G401 (cell line): ENCODE measurements around the gene ZSCAN5C. TPM values are rescaled to one million over a fixed set of nuclear protein-coding genes. Genes with fewer than 3 reads are reported as not detected.
"Not testable (repeated sequence)": the region's sequence is repeated elsewhere in the genome, so short reads cannot be mapped to it uniquely, and the experiment has no call there.

Experiments used
- DNase-seq: peaks from one replicate; pipeline ENCODE4 v3.0.0-alpha.2; 2015; ENCODE audit warnings: low spot score
- in situ Hi-C: cut with HindIII; loops from 2 replicates; pipeline ENCODE4 v1.10.0; 2016; ENCODE audit warnings: low sequenced_read_pairs, mixed read lengths
- total RNA-seq: library from RNA; depleted of rRNA; stranded (reverse); fragments of >200 nt; shearing (Covaris generic); gene quantifications from 2 replicates; pipeline ENCODE4 v1.2.3, GENCODE V29; 2014

ZSCAN5C gene
- total RNA-seq, 1 experiment from 2014 or later, result not detected

GRCh38 chr19:56189785-56190184 is 12.3 kb upstream of the ZSCAN5C start:
- DNase-seq, result no peak
- in situ Hi-C loops, result no loop called here

GRCh38 chr19:56191115-56191514 is 11.0 kb upstream of the ZSCAN5C start:
- DNase-seq, result no peak
- in situ Hi-C loops, result no loop called here

- no peak for DNase-seq
- in situ Hi-C loops, result no loop called here
These were observed 10.4 kb upstream of the ZSCAN5C start for GRCh38 chr19:56191711-56192110.

GRCh38 chr19:56193981-56194640 is 8.0 kb upstream of the ZSCAN5C start:
- in situ Hi-C loops, result no loop called here
- no peak for DNase-seq

GRCh38 chr19:56197646-56198045 is 4.4 kb upstream of the ZSCAN5C start, which contains the start of gene ZSCAN5B:
Gene ZSCAN5B (minus strand): TSS chr19:56197783. CDS start chr19:56193052, 4,731 bp downstream.
- in situ Hi-C loops, DNase-seq: not testable (repeated sequence)

GRCh38 chr19:56199687-56200086 is 2.4 kb upstream of the ZSCAN5C start:
- in situ Hi-C loops, result no loop called here
- DNase-seq, result no peak

- DNase-seq, in situ Hi-C loops: not testable (repeated sequence)
These were observed 5.5 kb downstream of the ZSCAN5C start for GRCh38 chr19:56207581-56207980.

GRCh38 chr19:56209091-56209490 is 7.0 kb downstream of the ZSCAN5C start:
- DNase-seq, result no peak
- in situ Hi-C loops, result no loop called here

- DNase-seq, in situ Hi-C loops: not testable (repeated sequence)
These were observed 8.0 kb downstream of the ZSCAN5C start for GRCh38 chr19:56210036-56210435.

- in situ Hi-C loops, result no loop called here
- DNase-seq, result no peak
These were observed 9.6 kb downstream of the ZSCAN5C start for GRCh38 chr19:56211718-56212117.

GRCh38 chr19:56217039-56217949 is 15.2 kb downstream of the ZSCAN5C start:
- no peak for DNase-seq
- in situ Hi-C loops, result no loop called here

- DNase-seq, result no peak
- in situ Hi-C loops, result no loop called here
These were observed 16.9 kb downstream of the ZSCAN5C start for GRCh38 chr19:56218961-56219360.

- DNase-seq, in situ Hi-C loops: not testable (repeated sequence)
These were observed 19.4 kb downstream of the ZSCAN5C start for GRCh38 chr19:56221442-56221841.

- DNase-seq, result no peak
- in situ Hi-C loops, result no loop called here
These were observed 19.8 kb downstream of the ZSCAN5C start for GRCh38 chr19:56221851-56222250.

- in situ Hi-C loops, result no loop called here
- no peak for DNase-seq
These were observed 20.8 kb downstream of the ZSCAN5C start for GRCh38 chr19:56222901-56223300.

- DNase-seq, result no peak
- in situ Hi-C loops, result no loop called here
These were observed 21.4 kb downstream of the ZSCAN5C start for GRCh38 chr19:56223481-56223880.

- in situ Hi-C loops, result no loop called here
- DNase-seq, result no peak
These were observed 43.2 kb downstream of the ZSCAN5C start for GRCh38 chr19:56245121-56245740.

GRCh38 chr19:56245764-56246163 is 43.7 kb downstream of the ZSCAN5C start:
- DNase-seq, in situ Hi-C loops: not testable (repeated sequence)

GRCh38 chr19:56248736-56249338 is 46.8 kb downstream of the ZSCAN5C start:
- DNase-seq, in situ Hi-C loops: not testable (repeated sequence)
